CD14-positive monocyte (primary cell): ENCODE measurements around the gene GTF2F2. TPM values are rescaled to one million over a fixed set of nuclear protein-coding genes. Genes with fewer than 3 reads are reported as not detected.

ENCODE experiments used
- DNase-seq, 3 donors: peaks; one replicate each; pipeline ENCODE4 v3.0.0-alpha.2; 2011 to 2022
- H2AFZ ChIP-seq: 2 replicates; pipeline ENCODE4 v1.6.0; 2012; ENCODE audit warnings: mild to moderate bottlenecking, low read depth, low read length, inconsistent platforms; ENCODE audit not compliant: insufficient read depth, poor library complexity, severe bottlenecking
- H3K27ac ChIP-seq, 2 donors: 1 replicate in 1 of 2; 2 replicates in 1 of 2; pipeline ENCODE4 v1.5.1; 2012 to 2013; ENCODE audit warnings: low read length in 2 of 2, control low read depth in 1 of 2, inconsistent platforms in 1 of 2, low read depth in 1 of 2, mild to moderate bottlenecking in 1 of 2
- H3K27me3 ChIP-seq, 2 donors: one replicate each; pipeline versions ENCODE4 v1.6.0 to v1.6.1; 2011 to 2013; ENCODE audit warnings: low read length in 2 of 2; ENCODE audit not compliant: control insufficient read depth in 2 of 2, insufficient read depth in 2 of 2
- H3K36me3 ChIP-seq, 2 donors: replicated peaks in 1 of 2; 1 replicate in 1 of 2; 2 replicates in 1 of 2; pipeline versions ENCODE4 v1.5.1 to v1.6.1; 2012 to 2013; ENCODE audit warnings: low read length in 2 of 2, control low read depth in 1 of 2, inconsistent platforms in 1 of 2, mild to moderate bottlenecking in 1 of 2; ENCODE audit not compliant: insufficient read depth in 2 of 2, control insufficient read depth in 1 of 2
- H3K4me1 ChIP-seq, 2 donors: 1 replicate in 1 of 2; 2 replicates in 1 of 2; pipeline versions ENCODE4 v1.5.1 to v1.6.1; 2012 to 2013; ENCODE audit warnings: low read length in 2 of 2, control low read depth in 1 of 2, inconsistent platforms in 1 of 2, mild to moderate bottlenecking in 1 of 2, moderate library complexity in 1 of 2; ENCODE audit not compliant: insufficient read depth in 2 of 2, control insufficient read depth in 1 of 2
- H3K4me2 ChIP-seq: replicated peaks from 2 replicates; pipeline ENCODE3; 2012; ENCODE audit warnings: low read length, moderate library complexity, mild to moderate bottlenecking; ENCODE audit not compliant: poor library complexity, severe bottlenecking; ENCODE audit errors: extremely low read depth
- H3K4me3 ChIP-seq, 3 experiments: fragments of 200-600 bp in 1 of 3; sonication (generic) in 1 of 3; replicated peaks in 1 of 3; 1 replicate in 2 of 3; 2 replicates in 1 of 3; pipeline ENCODE4 v1.5.1; 2011 to 2013; ENCODE audit warnings: low read length in 3 of 3, mild to moderate bottlenecking in 3 of 3, control low read depth in 2 of 3, low read depth in 2 of 3, inconsistent platforms in 1 of 3, moderate library complexity in 1 of 3
- H3K79me2 ChIP-seq: 2 replicates; pipeline ENCODE4 v1.6.0; 2012; ENCODE audit warnings: mild to moderate bottlenecking, control low read depth, inconsistent platforms, low read length, moderate library complexity; ENCODE audit not compliant: insufficient read depth
- H3K9ac ChIP-seq: 2 replicates; pipeline ENCODE4 v1.6.0; 2017; ENCODE audit warnings: low read length, mild to moderate bottlenecking; ENCODE audit not compliant: insufficient read depth, poor library complexity, severe bottlenecking
- H3K9me3 ChIP-seq, 2 donors: replicated peaks in 1 of 2; 1 replicate in 1 of 2; 2 replicates in 1 of 2; pipeline versions ENCODE4 v1.5.1 to v1.6.1; 2012 to 2013; ENCODE audit warnings: low read length in 2 of 2, control low read depth in 1 of 2; ENCODE audit not compliant: control insufficient read depth in 1 of 2, insufficient read depth in 1 of 2
- H4K20me1 ChIP-seq: 2 replicates; pipeline ENCODE4 v1.6.0; 2012; ENCODE audit warnings: mild to moderate bottlenecking, low read length, control low read depth, moderate library complexity; ENCODE audit not compliant: insufficient read depth
- H3K27ac Mint-ChIP-seq, 7 donors: one replicate each; pipeline ENCODE4 v1.8.0; 2020; ENCODE audit warnings: mild to moderate bottlenecking in 7 of 7, mixed read lengths in 7 of 7, moderate library complexity in 6 of 7, inconsistent platforms in 2 of 7
- H3K27me3 Mint-ChIP-seq, 3 donors: one replicate each; pipeline ENCODE4 v1.8.0; 2021 to 2022; ENCODE audit warnings: low read depth in 3 of 3, mild to moderate bottlenecking in 3 of 3, mixed read lengths in 3 of 3, moderate library complexity in 3 of 3, inconsistent platforms in 1 of 3
- H3K36me3 Mint-ChIP-seq, 2 donors: one replicate each; pipeline ENCODE4 v1.8.0; 2020; ENCODE audit warnings: mixed read lengths in 2 of 2, inconsistent platforms in 1 of 2, mild to moderate bottlenecking in 1 of 2
- H3K4me1 Mint-ChIP-seq: one replicate; pipeline ENCODE4 v1.8.0; 2020; ENCODE audit warnings: mild to moderate bottlenecking, mixed read lengths
- H3K4me3 Mint-ChIP-seq, 2 donors: one replicate each; pipeline ENCODE4 v1.8.0; 2020; ENCODE audit warnings: mild to moderate bottlenecking in 2 of 2, mixed read lengths in 2 of 2, moderate library complexity in 1 of 2
- H3K9me3 Mint-ChIP-seq, 7 donors: one replicate each; pipeline ENCODE4 v1.8.0; 2020 to 2022; ENCODE audit warnings: mixed read lengths in 7 of 7, mild to moderate bottlenecking in 6 of 7, moderate library complexity in 6 of 7, inconsistent platforms in 2 of 7
- WGBS: methylation state at CpG from one replicate; pipeline ENCODE4 v1.1.5; 2013; ENCODE audit warnings: missing lambda C conversion rate; ENCODE audit not compliant: insufficient coverage; 5-methylcytosine and 5-hydroxymethylcytosine counted together
- intact Hi-C, 2 donors: fragments of 100-400 bp; cut with micrococcal nuclease; formaldehyde crosslinking; loops; one replicate each; pipeline versions ENCODE4 v1.15.0 to v1.15.1; 2023
- polyA plus RNA-seq, 3 donors: library from polyadenylated mRNA; depleted of rRNA in 1 of 3; unstranded in 2 of 3; stranded (reverse) in 1 of 3; fragments of 300-500 nt in 2 of 3; fragments of >200 nt in 1 of 3; fragmentation: Illumina TruSeq in 2 of 3; gene quantifications; 1 replicate in 2 of 3; 2 replicates in 1 of 3; pipeline ENCODE4 v1.2.3, GENCODE V29; 2012 to 2021
- TF ChIP-seq, protein P1 (sequence below): fragments of 200-600 bp; IDR thresholded peaks from one replicate; pipeline ENCODE4 v1.8.0; 2022; ENCODE audit warnings: antibody characterized with exemption, mild to moderate bottlenecking

GTF2F2 gene
- polyA plus RNA-seq, 3 donors, result 8.1 to 10.4 (median 8.5) TPM

DNA sequence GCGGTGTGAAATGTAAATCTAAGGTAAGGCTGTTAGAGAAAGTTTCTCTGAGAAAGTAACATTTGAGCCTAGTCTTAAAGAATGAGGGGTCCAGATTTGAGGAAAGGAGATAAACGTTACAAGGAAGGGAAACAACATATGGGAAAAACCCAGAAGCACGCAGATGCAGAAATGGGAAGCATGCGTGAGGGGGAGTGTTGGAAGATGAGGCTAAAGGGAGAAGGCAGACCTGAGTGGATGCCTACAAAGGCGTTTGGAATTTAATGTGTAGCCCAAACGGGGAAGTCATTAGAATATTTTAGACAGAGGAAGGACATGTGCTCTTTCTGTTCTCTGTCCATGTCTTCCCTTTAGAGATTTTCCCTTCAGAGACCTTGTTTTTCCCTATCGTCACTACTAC lies 159.7 kb downstream of the GTF2F2 start:
- H3K27ac Mint-ChIP-seq, result peak overlapping the region in 1 of 7 donors; percentile 12
- intact Hi-C loops, result no loop called here

DNA sequence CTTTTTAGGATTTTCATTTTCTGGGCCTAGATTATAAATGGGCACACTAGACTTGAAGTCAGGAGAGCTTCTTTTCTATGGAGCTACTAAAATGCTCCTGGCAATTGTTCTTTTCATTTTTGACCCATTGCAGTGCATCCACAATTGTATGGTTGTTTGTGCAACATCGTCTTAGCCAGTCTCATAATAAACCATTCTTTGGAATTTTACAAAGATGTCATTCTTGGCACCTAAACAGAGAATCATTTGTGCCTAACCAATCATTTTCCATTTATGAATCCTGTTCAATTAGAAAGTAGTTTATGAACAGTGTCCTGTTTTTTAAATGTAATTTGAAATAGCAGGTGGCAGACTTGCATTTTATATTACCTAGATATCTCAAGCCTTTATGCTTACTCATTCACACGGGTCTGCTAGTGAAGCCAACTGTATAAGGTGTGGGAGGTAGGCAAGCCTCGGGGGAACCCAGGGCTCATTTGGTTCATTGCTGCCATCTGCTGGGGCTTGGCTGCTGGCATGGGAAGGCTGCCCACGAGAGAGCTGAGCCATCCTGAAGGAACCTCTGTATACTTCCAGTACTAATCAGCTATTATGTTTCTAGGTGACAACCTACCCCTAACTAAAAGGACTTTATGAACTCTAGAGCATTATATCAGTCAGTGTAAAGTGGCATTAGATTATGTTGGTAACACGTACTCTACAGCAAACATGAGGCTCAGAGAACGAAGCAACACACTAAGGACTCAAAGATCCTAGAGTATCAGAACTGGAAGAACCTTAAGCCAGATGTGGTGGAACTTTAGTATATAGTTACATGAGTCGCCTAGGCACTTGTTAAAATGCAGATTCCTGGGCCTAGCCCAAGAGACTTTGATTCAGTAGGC lies 160.7 kb downstream of the GTF2F2 start:
- no peak overlapping the region for H2AFZ ChIP-seq
- peaks cover 0 to 13% (median 8%) of the 10 kb centered on the region in 7 donors for H3K9me3 Mint-ChIP-seq
- peaks cover 27 to 32% of the 10 kb centered on the region in 2 donors for H3K36me3 Mint-ChIP-seq
- H3K9ac ChIP-seq, result no peak overlapping the region
- H3K4me3 Mint-ChIP-seq, result no peak overlapping the region
- H3K27ac Mint-ChIP-seq, result no peak overlapping the region
- no peaks in the 10 kb centered on the region for H3K79me2 ChIP-seq
- TF ChIP-seq, protein P1, sequence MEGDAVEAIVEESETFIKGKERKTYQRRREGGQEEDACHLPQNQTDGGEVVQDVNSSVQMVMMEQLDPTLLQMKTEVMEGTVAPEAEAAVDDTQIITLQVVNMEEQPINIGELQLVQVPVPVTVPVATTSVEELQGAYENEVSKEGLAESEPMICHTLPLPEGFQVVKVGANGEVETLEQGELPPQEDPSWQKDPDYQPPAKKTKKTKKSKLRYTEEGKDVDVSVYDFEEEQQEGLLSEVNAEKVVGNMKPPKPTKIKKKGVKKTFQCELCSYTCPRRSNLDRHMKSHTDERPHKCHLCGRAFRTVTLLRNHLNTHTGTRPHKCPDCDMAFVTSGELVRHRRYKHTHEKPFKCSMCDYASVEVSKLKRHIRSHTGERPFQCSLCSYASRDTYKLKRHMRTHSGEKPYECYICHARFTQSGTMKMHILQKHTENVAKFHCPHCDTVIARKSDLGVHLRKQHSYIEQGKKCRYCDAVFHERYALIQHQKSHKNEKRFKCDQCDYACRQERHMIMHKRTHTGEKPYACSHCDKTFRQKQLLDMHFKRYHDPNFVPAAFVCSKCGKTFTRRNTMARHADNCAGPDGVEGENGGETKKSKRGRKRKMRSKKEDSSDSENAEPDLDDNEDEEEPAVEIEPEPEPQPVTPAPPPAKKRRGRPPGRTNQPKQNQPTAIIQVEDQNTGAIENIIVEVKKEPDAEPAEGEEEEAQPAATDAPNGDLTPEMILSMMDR, result no peak
- DNase-seq, result no peak
- no peaks in the 10 kb centered on the region for H4K20me1 ChIP-seq
- no peak overlapping the region for H3K4me3 ChIP-seq
- H3K27me3 ChIP-seq, result no peaks in the 10 kb centered on the region
- H3K4me2 ChIP-seq, result no peak overlapping the region
- peaks cover 17% of the 10 kb centered on the region for H3K4me1 Mint-ChIP-seq
- WGBS, result 73% methylated on average over 3 of the region's 7 CpGs
- peaks cover 12 to 13% of the 10 kb centered on the region in 2 donors for H3K4me1 ChIP-seq
- intact Hi-C loops, result no loop called here
- peaks cover 0 to 1% (median 0%) of the 10 kb centered on the region in 3 donors for H3K27me3 Mint-ChIP-seq
- H3K9me3 ChIP-seq, result peaks cover 0 to 7% of the 10 kb centered on the region in 2 donors
- no peak overlapping the region for H3K27ac ChIP-seq
- H3K36me3 ChIP-seq, result peaks cover 12 to 26% of the 10 kb centered on the region in 2 donors

More for the DNA sequence above, 159.7 kb downstream of the GTF2F2 start:
- no peak overlapping the region for H3K9ac ChIP-seq
- H3K27ac ChIP-seq, result no peak overlapping the region
- peaks cover 10 to 17% of the 10 kb centered on the region in 2 donors for H3K36me3 ChIP-seq
- Mint-ChIP-seq H3K27me3 (peaks cover 0 to 1% (median 0%) of the 10 kb centered on the region in 3 donors), H3K36me3 (peaks cover 22 to 24% of the 10 kb centered on the region in 2 donors), H3K4me1 (peaks cover 17% of the 10 kb centered on the region), H3K9me3 (peaks cover 0 to 13% (median 8%) of the 10 kb centered on the region in 7 donors), H3K4me3 (no peak overlapping the region)
- no peak overlapping the region for H3K4me3 ChIP-seq
- 57% methylated on average over 3 of the region's 7 CpGs for WGBS
- peaks cover 12 to 13% of the 10 kb centered on the region in 2 donors for H3K4me1 ChIP-seq
- TF ChIP-seq, protein P1, result no peak
- H3K9me3 ChIP-seq, result peaks cover 0 to 7% of the 10 kb centered on the region in 2 donors
- H3K79me2 ChIP-seq, result no peaks in the 10 kb centered on the region
- H4K20me1 ChIP-seq, result no peaks in the 10 kb centered on the region
- DNase-seq, result no peak
- H2AFZ ChIP-seq, result no peak overlapping the region
- no peak overlapping the region for H3K4me2 ChIP-seq
- H3K27me3 ChIP-seq, result no peaks in the 10 kb centered on the region
